Activated CD4-positive, alpha-beta T cell treated with anti-CD3 and anti-CD28 coated beads, Interleukin-2, Interleukin-6, amounts not matched to agents 100 ng/mL and 50 ng/mL, durations not matched to agents 16 hours and 8 hours (primary cell): ENCODE data around the gene SOX2.
"Not testable (repeated sequence)": the region's sequence is repeated elsewhere in the genome, so short reads cannot be mapped to it uniquely, and the experiment has no call there.

Experiments
- DNase-seq: peaks from one replicate; pipeline ENCODE4 v3.0.0-alpha.2; 2020

Gene SOX2

GRCh38 chr3:181764033-181764432, 52.3 kb downstream of the SOX2 start:
- not testable (repeated sequence) for DNase-seq
